Skeletal muscle tissue (tissue), 1 donor: ENCODE results near the gene MIS12. TPM values are rescaled to one million over a fixed set of nuclear protein-coding genes. Genes with fewer than 3 reads are reported as not detected.

ENCODE experiments used
- total RNA-seq: library from RNA; depleted of rRNA; stranded (reverse); fragments of >200 nt; gene quantifications from one replicate; pipeline ENCODE4 v1.2.3, GENCODE V29; 2014

Gene MIS12
- total RNA-seq, 1 donor from 2014 or later: 25.6 TPM

Other genes starting within 250 kb of the MIS12 start
- 26.6 TPM for gene RABEP1, start 204.3 kb upstream of the MIS12 start, total RNA-seq
- 46.4 TPM for gene NUP88, start 66.9 kb upstream of the MIS12 start, total RNA-seq
- 32.4 TPM for gene RPAIN, start 66.4 kb upstream of the MIS12 start, total RNA-seq
- 142 TPM for gene C1QBP, start 47.4 kb upstream of the MIS12 start, total RNA-seq
- gene DHX33, start 17.6 kb upstream of the MIS12 start, total RNA-seq: 7.3 TPM
- gene DERL2, start 388 bp upstream of the MIS12 start, total RNA-seq: 26.1 TPM
- gene NLRP1, start 97.9 kb downstream of the MIS12 start, total RNA-seq: 24.0 TPM